ENCODE measurements around the gene ATF7IP.
"Not testable (repeated sequence)": the region's sequence is repeated elsewhere in the genome, so short reads cannot be mapped to it uniquely, and the experiment has no call there.

The ATF7IP gene

GRCh38 chr12:14365294-14366208 lies at the start of gene ATF7IP:
Gene ATF7IP (plus strand): TSS chr12:14365682. CDS start chr12:14423916, 58,234 bp downstream.
- peak; percentile 96 for DNase-seq

- DNase-seq, result no peak
These were observed 47.9 kb upstream of the ATF7IP start for GRCh38 chr12:14317362-14318146.

- not testable (repeated sequence) for DNase-seq
These were observed 45.6 kb upstream of the ATF7IP start for GRCh38 chr12:14319704-14320427.

GRCh38 chr12:14322403-14322802 lies 43.1 kb upstream of the ATF7IP start:
- DNase-seq, result no peak

- no peak for DNase-seq
These were observed 39.7 kb upstream of the ATF7IP start for GRCh38 chr12:14325716-14326343.

- DNase-seq, result no peak
These were observed 38.8 kb upstream of the ATF7IP start for GRCh38 chr12:14326699-14327098.

GRCh38 chr12:14327711-14328110 lies 37.8 kb upstream of the ATF7IP start:
- no peak for DNase-seq

- DNase-seq, result no peak
These were observed 33.0 kb upstream of the ATF7IP start for GRCh38 chr12:14332482-14332881.

GRCh38 chr12:14340371-14340770 lies 25.1 kb upstream of the ATF7IP start:
- no peak for DNase-seq

GRCh38 chr12:14351524-14351923 lies 14.0 kb upstream of the ATF7IP start:
- not testable (repeated sequence) for DNase-seq

GRCh38 chr12:14352066-14352465 lies 13.4 kb upstream of the ATF7IP start:
- DNase-seq, result not testable (repeated sequence)

- DNase-seq, result not testable (repeated sequence)
These were observed 10.8 kb upstream of the ATF7IP start for GRCh38 chr12:14354665-14355064.

GRCh38 chr12:14356147-14356546 lies 9.3 kb upstream of the ATF7IP start:
- no peak for DNase-seq

- DNase-seq, result no peak
These were observed 8.0 kb upstream of the ATF7IP start for GRCh38 chr12:14357486-14357885.

GRCh38 chr12:14362352-14362751 lies 3.1 kb upstream of the ATF7IP start:
- no peak for DNase-seq

- no peak for DNase-seq
These were observed 755 bp upstream of the ATF7IP start for GRCh38 chr12:14364583-14365271.

- DNase-seq, result no peak
These were observed 942 bp downstream of the ATF7IP start for GRCh38 chr12:14366209-14367039.

- no peak for DNase-seq
These were observed 1.7 kb downstream of the ATF7IP start for GRCh38 chr12:14367040-14367661.

GRCh38 chr12:14369311-14369710 lies 3.8 kb downstream of the ATF7IP start:
- no peak for DNase-seq

- no peak for DNase-seq
These were observed 7.7 kb downstream of the ATF7IP start for GRCh38 chr12:14373217-14373616.

- DNase-seq, result no peak
These were observed 14.0 kb downstream of the ATF7IP start for GRCh38 chr12:14379508-14379907.

Measured in left hindlimb (tissue), 1 donor.